Activated CD4-positive, alpha-beta T cell treated with anti-CD3 and anti-CD28 coated beads, Interleukin-2, amount 50 U/mL, for 24 hours (primary cell): ENCODE results near the gene CASP5.

Experiments used
- DNase-seq, 2 donors: peaks; one replicate each; pipeline ENCODE4 v3.0.0-alpha.2; 2020; ENCODE audit warnings: low read depth in 1 of 2, low spot score in 1 of 2

CASP5 gene

DNA sequence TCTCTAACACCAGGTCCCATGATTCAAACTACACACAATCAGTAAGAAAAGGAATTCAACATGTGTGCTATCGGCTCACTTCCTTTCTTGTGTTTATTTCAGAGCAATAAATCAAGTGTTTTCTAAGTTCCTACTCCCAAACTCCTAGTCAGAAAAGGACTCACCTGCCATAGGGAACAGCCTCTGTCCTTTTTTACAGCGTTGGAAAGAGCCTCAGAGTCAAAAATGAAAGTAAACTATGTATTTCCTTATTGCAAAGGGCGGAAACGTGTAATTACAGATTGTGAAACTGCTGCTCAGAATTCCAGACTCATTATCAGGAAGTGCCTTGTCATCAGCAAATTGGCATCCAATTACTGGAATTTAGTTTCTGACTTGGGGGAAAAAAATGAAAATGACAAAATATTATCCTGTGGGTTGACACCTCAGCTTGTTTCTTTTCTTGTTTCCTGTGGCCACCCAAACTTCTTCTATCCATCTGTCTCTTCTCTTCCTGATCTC lies 54.6 kb downstream of the CASP5 start, which contains the start of gene CASP4:
TSS of gene CASP4 (minus strand) at position 220 of the 501 bp plus-strand sequence. CDS start at position 171, 49 bp downstream.
- no peak for DNase-seq

DNA sequence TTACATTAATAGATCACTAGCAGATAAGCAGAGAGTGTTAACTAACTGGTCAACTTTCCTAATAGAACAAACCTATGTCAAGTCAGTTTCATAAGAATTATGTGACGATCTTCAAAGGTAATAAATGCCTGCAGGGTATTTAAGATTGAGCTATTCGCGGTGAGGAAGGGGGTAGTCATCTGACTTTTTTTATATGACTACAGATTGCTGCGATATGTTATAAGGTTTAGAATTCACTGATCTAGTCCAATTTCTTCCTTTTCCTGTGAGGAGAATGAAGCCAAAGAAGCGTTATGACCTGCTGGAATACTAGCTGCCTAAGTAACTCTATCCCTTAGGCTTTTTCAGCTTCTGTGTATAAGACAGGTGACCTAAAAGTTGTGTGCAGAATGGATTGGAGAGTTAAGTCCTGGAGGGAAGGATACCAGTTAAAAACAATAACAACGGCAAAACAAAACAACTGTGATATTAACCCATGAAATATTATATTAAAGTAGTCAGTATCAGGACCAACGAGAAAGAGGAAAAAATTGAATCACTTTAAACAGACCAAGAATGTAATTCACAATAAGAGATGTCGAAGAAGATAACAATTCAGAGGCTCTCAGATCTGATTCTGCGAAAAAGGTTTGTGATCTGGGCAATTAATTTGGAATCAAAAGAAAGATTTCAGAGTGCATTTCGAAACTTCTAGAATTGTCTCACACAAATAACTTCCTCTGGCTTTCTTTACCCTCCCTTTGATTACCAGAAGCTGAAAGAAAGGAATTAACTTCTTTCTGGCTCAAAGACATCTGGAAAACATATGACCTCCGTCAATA lies 55.2 kb downstream of the CASP5 start:
- no peak for DNase-seq

DNA sequence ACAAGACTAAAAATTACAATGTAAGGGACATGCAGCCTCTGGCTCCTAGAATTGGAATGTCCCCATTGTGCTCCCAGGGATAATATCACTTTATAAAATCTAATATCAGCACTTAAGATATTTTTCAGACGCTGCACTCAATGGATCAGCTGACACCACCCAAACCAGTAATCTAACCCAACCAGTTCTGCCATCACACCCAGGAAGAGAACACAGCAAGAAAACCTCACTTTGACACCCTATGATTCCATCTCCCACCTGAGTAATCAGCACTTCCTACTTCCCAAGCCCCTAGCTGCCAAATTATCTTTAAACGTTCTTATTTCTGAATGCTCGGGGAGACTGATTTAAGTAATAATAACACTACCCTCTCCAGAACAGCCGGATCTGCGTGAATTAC lies 57.2 kb downstream of the CASP5 start:
- no peak for DNase-seq

DNA sequence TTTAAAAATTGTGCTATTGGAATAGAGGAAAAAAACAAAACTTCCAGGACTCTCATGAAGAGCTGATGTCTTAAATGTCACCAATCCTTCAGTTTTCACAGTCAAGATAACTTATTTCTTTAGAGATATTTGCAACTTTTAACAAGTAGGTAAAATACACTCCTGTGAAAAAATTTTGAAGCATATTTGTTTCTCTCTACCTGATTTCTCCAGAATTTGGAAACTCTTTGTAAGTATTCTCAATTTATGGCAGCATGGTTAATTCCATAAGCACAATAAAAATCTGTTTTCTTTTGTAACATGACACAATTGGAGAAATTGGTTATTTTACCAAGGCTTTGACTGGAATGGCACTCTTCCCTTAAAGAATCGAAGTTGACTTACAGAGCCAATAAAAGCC lies 58.7 kb downstream of the CASP5 start:
- no peak for DNase-seq

DNA sequence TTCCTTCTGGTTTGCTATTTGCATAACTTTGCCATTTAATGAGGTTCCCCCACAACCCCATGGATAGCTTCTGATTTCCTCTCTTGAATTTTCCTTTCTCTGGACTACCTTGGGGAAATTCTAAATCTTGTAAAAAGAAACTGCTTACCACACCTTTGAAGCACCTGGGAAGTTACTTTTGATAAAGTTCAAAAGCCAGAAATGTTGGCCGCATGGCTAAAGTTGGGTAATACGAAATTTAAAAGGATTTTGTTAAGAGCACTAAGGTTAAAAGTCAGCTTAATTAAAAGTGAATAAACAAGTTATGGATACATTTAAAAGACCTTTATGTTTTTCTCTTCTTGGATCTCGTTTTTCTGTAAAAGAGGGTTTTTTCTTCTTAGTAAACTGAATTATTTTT lies 60.1 kb downstream of the CASP5 start:
- DNase-seq = no peak

DNA sequence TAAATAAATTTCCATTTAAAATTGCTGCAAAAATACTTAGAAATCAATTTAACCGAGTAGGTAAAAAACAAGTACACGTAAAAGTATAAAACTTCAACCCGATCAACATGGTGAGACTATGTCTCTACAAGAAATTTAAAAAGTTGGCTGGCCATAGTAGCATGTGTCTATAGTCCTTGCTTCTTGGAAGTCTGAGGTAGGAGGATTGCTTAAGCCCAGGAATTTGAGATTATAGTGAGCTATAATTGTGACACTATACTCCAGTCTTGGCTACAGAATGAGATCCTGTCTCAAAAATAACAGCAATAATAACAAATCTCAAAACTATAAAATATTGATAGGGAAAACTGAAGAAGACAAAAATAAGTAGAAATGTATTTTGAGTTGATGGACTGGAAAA lies 65.7 kb downstream of the CASP5 start:
- DNase-seq = no peak

DNA sequence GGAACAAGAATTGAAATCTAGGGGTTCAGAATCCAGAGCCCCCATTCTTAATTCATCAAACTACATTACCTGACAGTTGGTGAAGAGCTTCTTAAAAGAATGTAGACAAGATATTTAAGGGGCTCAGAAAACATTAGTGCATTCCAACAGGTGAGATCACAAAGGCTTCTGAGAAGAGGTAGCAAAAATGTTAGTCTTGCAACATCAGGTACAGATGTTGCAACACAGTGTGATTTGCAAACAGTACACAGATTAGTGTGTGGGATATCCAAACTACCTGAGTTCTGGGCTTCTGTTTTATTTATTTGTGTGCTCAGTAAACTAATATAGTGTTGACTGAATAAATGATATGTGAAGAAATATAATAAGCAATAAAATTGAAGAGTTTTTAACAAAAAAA lies 66.4 kb downstream of the CASP5 start:
- DNase-seq = no peak

DNA sequence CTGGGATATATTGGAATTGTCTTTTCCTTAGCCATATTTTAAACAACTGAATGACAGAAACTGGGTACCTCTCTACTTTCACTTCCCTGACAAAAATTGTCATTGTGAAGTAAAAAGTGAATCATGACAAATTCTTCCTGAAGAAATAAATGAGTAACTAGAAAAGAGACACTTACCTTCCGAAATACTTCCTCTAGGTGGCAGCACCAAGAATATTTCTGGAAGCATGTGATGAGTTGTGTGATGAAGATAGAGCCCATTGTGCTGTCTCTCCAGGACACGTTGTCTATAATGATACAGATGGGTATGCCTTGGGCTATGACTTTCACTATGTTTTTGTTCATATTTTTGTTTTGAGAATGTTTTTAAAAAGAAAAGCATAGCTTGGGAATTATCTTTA lies 76.1 kb downstream of the CASP5 start:
- peak in 1 of 2 donors; percentile 27 for DNase-seq
